GM19023 (cell line): ENCODE measurements around the gene HERPUD2.
"Not testable (repeated sequence)": the region's sequence is repeated elsewhere in the genome, so short reads cannot be mapped to it uniquely, and the experiment has no call there.

Experiments used
- ATAC-seq: cut with Tn5 transposase; IDR thresholded peaks from one replicate; pipeline ENCODE4 v1.9.1; 2021; ENCODE audit warnings: mild to moderate bottlenecking, moderate library complexity; ENCODE audit not compliant: unreplicated experiment

The HERPUD2 gene

GRCh38 chr7:35714862-35715261 is 19.9 kb upstream of the HERPUD2 start:
- no peak for ATAC-seq

- no peak for ATAC-seq
These were observed 19.5 kb upstream of the HERPUD2 start for GRCh38 chr7:35714407-35714806.

- ATAC-seq = no peak
These were observed 17.8 kb upstream of the HERPUD2 start for GRCh38 chr7:35712563-35713226.

GRCh38 chr7:35707422-35707821 is 12.5 kb upstream of the HERPUD2 start:
- no peak for ATAC-seq

GRCh38 chr7:35705932-35706461 is 11.1 kb upstream of the HERPUD2 start:
- ATAC-seq = no peak

- ATAC-seq = no peak
These were observed 9.3 kb upstream of the HERPUD2 start for GRCh38 chr7:35704261-35704660.

GRCh38 chr7:35702541-35702940 is 7.6 kb upstream of the HERPUD2 start:
- ATAC-seq = no peak

GRCh38 chr7:35701287-35701900 is 6.5 kb upstream of the HERPUD2 start:
- ATAC-seq = peak; percentile 52

GRCh38 chr7:35700865-35701264 is 5.9 kb upstream of the HERPUD2 start:
- ATAC-seq = no peak

GRCh38 chr7:35700333-35700732 is 5.4 kb upstream of the HERPUD2 start:
- ATAC-seq = no peak

GRCh38 chr7:35699796-35700305 is 4.9 kb upstream of the HERPUD2 start:
- no peak for ATAC-seq

GRCh38 chr7:35698382-35698781 is 3.4 kb upstream of the HERPUD2 start:
- not testable (repeated sequence) for ATAC-seq

- no peak for ATAC-seq
These were observed 2.7 kb upstream of the HERPUD2 start for GRCh38 chr7:35697414-35698175.

- no peak for ATAC-seq
These were observed 1.1 kb upstream of the HERPUD2 start for GRCh38 chr7:35695987-35696386.

GRCh38 chr7:35695473-35695850 is 527 bp upstream of the HERPUD2 start:
- ATAC-seq = peak; percentile 1

- ATAC-seq = peak; percentile 19
These were observed 663 bp downstream of the HERPUD2 start for GRCh38 chr7:35694161-35694783.

GRCh38 chr7:35691827-35692307 is 3.1 kb downstream of the HERPUD2 start:
- no peak for ATAC-seq

- no peak for ATAC-seq
These were observed 3.6 kb downstream of the HERPUD2 start for GRCh38 chr7:35691366-35691765.

- not testable (repeated sequence) for ATAC-seq
These were observed 4.3 kb downstream of the HERPUD2 start for GRCh38 chr7:35690614-35691013.

GRCh38 chr7:35685781-35686180 is 9.2 kb downstream of the HERPUD2 start:
- ATAC-seq = no peak
